HG02610 (cell line): ENCODE data around the gene CCDC92.
"Not testable (repeated sequence)": the region's sequence is repeated elsewhere in the genome, so short reads cannot be mapped to it uniquely, and the experiment has no call there.

ENCODE experiments used
- ATAC-seq: cut with Tn5 transposase; IDR thresholded peaks from one replicate; pipeline ENCODE4 v1.9.1; 2021; ENCODE audit warnings: mild to moderate bottlenecking, moderate library complexity; ENCODE audit not compliant: unreplicated experiment

The CCDC92 gene

GRCh38 chr12:123950476-123951349, 21.9 kb downstream of the CCDC92 start:
- ATAC-seq, result no peak

DNA sequence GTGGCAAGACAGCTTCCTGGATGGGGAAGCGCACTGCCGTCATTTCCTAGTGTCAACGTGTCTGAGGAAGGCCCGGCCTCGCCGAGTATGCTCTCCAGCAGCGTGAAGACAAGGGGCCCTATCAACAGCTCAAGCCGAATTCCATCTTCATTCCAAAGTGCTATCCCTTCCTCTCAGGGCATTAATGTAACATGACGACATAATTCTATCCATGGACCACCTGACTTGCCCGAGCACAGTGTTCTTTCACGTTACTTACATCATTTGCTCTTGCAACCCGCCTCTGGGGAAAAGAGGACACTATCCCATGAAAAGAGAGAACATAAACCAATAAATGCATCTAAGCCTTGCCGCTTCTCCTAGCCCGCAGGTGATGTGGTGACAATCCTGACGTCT, 22.9 kb downstream of the CCDC92 start:
- ATAC-seq, result no peak

DNA sequence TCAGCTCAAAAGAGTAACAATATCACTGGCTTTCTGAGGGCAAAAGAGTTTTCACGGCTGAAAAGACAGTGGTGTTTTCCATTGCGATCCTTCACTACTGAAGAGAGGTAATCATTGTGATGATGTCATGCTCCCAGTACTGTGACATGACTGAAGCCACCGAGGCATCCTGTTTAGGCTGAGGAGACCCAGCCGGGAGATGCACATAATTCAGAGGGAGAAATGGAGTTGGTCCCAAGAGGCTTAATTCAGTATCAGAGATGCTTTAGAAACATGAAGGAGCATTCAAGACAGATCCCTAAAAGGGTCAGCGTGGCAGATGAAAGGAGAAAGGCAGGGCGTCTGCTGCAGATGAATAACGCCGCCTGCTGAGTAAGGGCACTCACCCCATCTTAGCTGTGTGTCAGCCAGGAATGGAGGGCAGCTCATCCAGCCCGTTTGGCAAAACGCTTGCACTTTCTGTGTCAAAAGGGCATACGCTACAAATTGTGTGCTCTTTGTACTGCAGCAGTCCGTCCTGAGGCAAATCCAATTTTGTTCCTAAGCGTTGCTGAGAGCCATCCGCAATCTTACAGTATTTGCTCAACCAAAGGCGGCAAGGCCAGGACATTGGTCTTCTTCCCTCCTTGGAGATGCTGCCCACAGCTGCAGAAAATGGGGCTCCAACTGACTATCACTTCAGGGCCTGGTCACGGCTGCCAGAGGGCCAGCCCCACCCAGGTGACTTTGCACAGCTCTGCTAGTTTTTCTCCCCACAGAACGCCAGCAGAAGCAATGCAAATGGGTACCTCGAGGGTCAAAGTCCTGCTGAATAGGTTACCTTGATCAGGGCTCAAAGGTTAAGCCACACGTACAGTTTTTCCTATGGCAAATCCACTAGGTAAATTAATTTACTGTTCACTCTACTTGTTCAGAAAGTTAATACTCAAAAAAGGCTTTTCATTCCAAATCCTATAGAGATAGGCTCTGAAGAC, 23.5 kb downstream of the CCDC92 start:
- no peak for ATAC-seq

GRCh38 chr12:123948401-123948795, 24.2 kb downstream of the CCDC92 start:
- ATAC-seq, result no peak

DNA sequence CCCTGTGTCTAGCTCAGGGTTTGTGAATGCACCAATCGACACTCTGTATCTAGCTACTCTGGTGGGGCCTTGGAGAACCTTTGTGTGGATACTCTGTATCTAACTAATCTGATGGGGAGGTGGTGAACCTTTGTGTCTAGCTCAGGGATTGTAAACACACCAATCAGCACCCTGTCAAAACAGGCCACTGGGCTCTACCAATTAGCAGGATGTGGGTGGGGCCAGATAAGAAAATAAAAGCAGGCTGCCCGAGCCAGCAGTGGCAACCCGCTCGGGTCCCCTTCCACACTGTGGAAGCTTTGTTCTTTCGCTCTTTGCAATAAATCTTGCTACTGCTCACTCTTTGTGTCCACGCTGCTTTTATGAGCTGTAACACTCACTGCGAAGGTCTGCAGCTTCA, 25.1 kb downstream of the CCDC92 start:
- not testable (repeated sequence) for ATAC-seq

GRCh38 chr12:123946516-123947505, 25.8 kb downstream of the CCDC92 start:
- ATAC-seq, result not testable (repeated sequence)

DNA sequence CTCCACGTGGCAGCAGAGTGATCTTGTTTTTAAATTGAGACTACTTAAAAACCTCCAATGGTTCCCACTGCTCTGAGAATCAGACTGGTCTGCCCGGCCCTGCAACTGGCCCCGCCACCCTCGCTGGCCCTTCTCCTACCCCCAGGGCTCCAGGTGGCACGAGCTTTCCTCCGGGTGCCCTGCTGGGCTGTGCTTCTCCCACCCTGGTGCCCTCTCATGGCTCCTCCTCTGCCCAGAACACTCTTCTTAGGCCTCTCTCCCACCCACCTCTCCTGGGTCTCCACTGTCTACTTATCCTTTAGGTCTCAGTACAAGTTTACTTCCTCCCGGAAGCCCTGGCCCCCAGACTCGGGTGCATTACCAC, 26.5 kb downstream of the CCDC92 start:
- no peak for ATAC-seq

DNA sequence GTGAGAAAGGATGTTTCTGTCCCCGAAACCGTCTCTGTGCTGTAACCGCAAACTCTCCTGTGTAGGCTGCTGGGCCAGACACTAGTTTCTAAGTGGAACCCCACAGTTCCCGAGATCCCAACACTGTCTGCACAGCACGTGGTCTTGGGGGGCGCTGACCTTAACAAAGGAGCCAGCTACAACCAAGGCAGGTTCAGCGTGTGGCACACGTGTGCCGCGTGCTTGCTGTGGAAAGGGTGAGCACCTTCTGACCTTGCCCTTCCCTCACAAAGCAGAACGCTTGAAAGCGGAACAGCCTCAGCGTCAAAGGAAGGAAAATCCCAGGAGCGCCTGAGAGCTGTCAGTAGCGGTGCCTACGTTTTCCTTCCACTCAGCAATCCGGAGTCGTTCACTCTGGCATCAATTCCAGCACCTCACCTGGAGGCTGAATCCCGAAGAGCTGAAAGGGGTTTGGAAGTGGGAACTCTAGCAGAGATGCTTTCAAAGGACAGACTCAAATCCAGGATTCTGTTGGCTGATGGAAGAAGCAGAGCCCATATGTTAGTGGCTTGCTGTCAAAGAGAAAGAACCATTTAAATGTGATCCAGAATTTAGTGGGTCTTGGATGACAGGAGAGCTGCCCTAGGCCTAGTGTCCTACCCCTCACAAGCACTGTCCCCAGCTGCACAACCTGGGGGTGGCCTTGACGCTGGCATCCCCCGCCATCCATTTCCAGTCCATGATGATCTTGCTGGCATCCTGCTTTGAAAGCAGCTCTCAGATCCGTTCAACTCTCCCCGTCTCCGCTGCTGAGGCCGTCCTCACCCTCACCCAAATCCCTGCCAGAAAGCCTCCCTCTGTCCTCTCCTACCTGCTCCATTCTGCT, 27.1 kb downstream of the CCDC92 start:
- no peak for ATAC-seq

DNA sequence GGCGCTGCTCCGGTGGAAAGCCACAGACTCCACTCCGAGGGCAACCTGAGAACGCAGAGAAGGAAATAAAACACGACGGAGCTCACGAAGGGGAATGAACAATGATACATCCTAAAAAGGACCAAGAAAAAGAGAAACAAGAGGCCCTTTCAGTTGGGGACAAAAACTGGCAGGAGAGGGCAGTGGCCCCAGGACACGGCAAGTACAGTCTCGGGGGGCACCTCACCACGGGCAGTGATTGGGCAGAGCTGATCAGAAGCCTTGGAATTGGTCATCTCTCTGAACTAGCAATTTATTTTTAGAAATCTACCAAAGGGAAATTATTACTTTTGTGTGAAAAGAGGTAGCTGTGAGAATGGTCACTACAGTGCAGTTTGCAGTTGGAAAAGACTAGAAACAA, 27.9 kb downstream of the CCDC92 start:
- no peak for ATAC-seq

- ATAC-seq, result no peak
Measured at GRCh38 chr12:123943816-123944215, 28.8 kb downstream of the CCDC92 start.

DNA sequence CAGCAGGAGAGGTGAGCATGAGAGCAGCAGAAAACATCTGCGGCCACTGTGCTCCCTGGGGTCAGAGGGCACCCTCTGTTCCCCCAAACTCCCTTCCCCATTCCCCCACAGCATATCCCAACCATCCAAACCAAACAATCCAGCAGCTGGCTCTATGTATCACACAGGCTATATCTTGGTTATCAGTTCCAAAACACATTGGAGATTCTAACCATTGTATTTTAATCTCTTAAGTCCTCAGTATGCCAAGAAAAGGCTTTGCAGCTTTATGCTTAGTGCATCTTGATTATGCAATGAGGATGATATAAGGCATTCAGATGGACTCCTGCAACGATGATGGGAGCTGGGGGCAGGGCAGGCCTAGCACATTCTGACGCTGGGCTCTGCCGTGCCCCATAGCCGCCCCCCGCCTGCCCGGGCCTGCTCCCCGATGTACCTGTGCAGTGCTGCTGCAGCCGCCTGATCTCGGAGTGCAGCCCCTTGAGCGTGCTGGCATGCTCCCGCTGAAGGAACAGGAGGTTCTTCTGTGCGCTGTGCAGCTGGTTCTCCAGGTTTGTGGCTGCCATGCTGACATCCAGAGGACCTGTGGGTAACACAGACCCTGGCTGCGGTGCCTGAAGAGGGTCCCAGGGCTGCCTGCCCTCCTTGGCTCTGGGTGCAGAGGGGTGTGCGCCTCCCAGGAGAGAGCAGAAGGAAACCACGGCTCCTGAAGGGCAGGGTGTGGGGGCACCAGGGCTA, 29.6 kb downstream of the CCDC92 start:
- ATAC-seq, result no peak

DNA sequence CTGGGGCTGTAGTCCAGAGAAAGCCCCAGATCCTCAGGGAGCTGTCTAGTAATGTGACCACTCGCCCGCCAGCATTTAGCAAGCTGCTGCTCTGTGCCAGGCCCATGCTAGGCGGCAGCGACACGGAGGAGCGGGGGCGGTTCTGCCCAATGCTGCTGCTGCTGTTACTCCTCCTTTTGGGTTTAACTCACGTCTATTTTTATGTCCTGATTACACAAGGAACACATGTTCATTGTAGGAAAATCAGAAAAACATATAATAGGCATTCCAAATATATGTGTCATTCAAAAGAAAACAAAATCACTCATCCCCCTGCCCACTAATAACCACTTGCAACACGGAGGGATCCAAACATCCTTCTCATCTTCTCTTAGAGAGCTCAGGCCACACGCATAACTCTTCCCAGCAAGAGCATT, 30.4 kb downstream of the CCDC92 start:
- ATAC-seq, result no peak

GRCh38 chr12:123941624-123942237, 30.9 kb downstream of the CCDC92 start:
- ATAC-seq, result no peak

- no peak for ATAC-seq
Measured at GRCh38 chr12:123941000-123941399, 31.6 kb downstream of the CCDC92 start.

GRCh38 chr12:123940627-123940966, 32.0 kb downstream of the CCDC92 start:
- no peak for ATAC-seq

GRCh38 chr12:123939716-123940626, 32.7 kb downstream of the CCDC92 start:
- ATAC-seq, result no peak

GRCh38 chr12:123938679-123939480, 33.8 kb downstream of the CCDC92 start:
- no peak for ATAC-seq
